ENCODE data around the gene WNT2.

Gene WNT2

GRCh38 chr7:117274951-117275350 lies 47.9 kb downstream of the WNT2 start:
- H3K4me1 ChIP-seq (ENCODE audit: insufficient read depth, insufficient read length) = no peaks in the 10 kb centered on the region
- no peak overlapping the region for H3K4me3 ChIP-seq (ENCODE audit: insufficient read length, low read depth)
- no peaks in the 10 kb centered on the region for H3K36me3 ChIP-seq (ENCODE audit: insufficient read depth, insufficient read length, low read length)
- no peak for DNase-seq (ENCODE audit: low read depth, low spot score)
- no peaks in the 10 kb centered on the region for H3K9me3 ChIP-seq (ENCODE audit: insufficient read depth, low read length)
- no peaks in the 10 kb centered on the region for H3K27me3 ChIP-seq (ENCODE audit: insufficient read depth, insufficient read length)
- TF ChIP-seq ZNF274 (IDR thresholded peaks at IDR 0.05; ENCODE audit: low read depth, low read length) (no peak), SUZ12 (IDR thresholded peaks at IDR 0.05; ENCODE audit: extremely low read depth, insufficient read depth, insufficient read length) (no peak), YY1 (IDR thresholded peaks at IDR 0.05; ENCODE audit: insufficient read depth, insufficient read length) (no peak)
- H3K9ac ChIP-seq (ENCODE audit: insufficient read length, low read depth) = no peak overlapping the region

- no peak for DNase-seq (ENCODE audit: low read depth, low spot score)
- Histone ChIP-seq H3K27me3 (ENCODE audit: insufficient read depth, insufficient read length) (no peaks in the 10 kb centered on the region), H3K36me3 (ENCODE audit: insufficient read depth, insufficient read length, low read length) (no peaks in the 10 kb centered on the region), H3K9ac (ENCODE audit: insufficient read length, low read depth) (no peak overlapping the region), H3K4me1 (ENCODE audit: insufficient read depth, insufficient read length) (no peaks in the 10 kb centered on the region), H3K9me3 (ENCODE audit: insufficient read depth, low read length) (no peaks in the 10 kb centered on the region), H3K4me3 (ENCODE audit: insufficient read length, low read depth) (no peak overlapping the region)
- TF ChIP-seq YY1 (IDR thresholded peaks at IDR 0.05; ENCODE audit: insufficient read depth, insufficient read length) (no peak), SUZ12 (IDR thresholded peaks at IDR 0.05; ENCODE audit: extremely low read depth, insufficient read depth, insufficient read length) (no peak), ZNF274 (IDR thresholded peaks at IDR 0.05; ENCODE audit: low read depth, low read length) (no peak)
These were observed 49.0 kb downstream of the WNT2 start for GRCh38 chr7:117273814-117274225.

GRCh38 chr7:117273325-117273724 lies 49.5 kb downstream of the WNT2 start:
- Histone ChIP-seq H3K4me1 (ENCODE audit: insufficient read depth, insufficient read length) (no peaks in the 10 kb centered on the region), H3K27me3 (ENCODE audit: insufficient read depth, insufficient read length) (no peaks in the 10 kb centered on the region), H3K4me3 (ENCODE audit: insufficient read length, low read depth) (no peak overlapping the region), H3K9me3 (ENCODE audit: insufficient read depth, low read length) (no peaks in the 10 kb centered on the region), H3K9ac (ENCODE audit: insufficient read length, low read depth) (no peak overlapping the region), H3K36me3 (ENCODE audit: insufficient read depth, insufficient read length, low read length) (no peaks in the 10 kb centered on the region)
- TF ChIP-seq YY1 (IDR thresholded peaks at IDR 0.05; ENCODE audit: insufficient read depth, insufficient read length) (no peak), SUZ12 (IDR thresholded peaks at IDR 0.05; ENCODE audit: extremely low read depth, insufficient read depth, insufficient read length) (no peak), ZNF274 (IDR thresholded peaks at IDR 0.05; ENCODE audit: low read depth, low read length) (no peak)
- DNase-seq (ENCODE audit: low read depth, low spot score) = no peak

GRCh38 chr7:117272017-117272759 lies 50.7 kb downstream of the WNT2 start:
- H3K36me3 ChIP-seq (ENCODE audit: insufficient read depth, insufficient read length, low read length) = no peaks in the 10 kb centered on the region
- H3K27me3 ChIP-seq (ENCODE audit: insufficient read depth, insufficient read length) = no peaks in the 10 kb centered on the region
- no peak for DNase-seq (ENCODE audit: low read depth, low spot score)
- no peaks in the 10 kb centered on the region for H3K4me1 ChIP-seq (ENCODE audit: insufficient read depth, insufficient read length)
- TF ChIP-seq ZNF274 (IDR thresholded peaks at IDR 0.05; ENCODE audit: low read depth, low read length) = no peak
- no peak for TF ChIP-seq YY1 (IDR thresholded peaks at IDR 0.05; ENCODE audit: insufficient read depth, insufficient read length)
- no peak for TF ChIP-seq SUZ12 (IDR thresholded peaks at IDR 0.05; ENCODE audit: extremely low read depth, insufficient read depth, insufficient read length)
- no peak overlapping the region for H3K9ac ChIP-seq (ENCODE audit: insufficient read length, low read depth)
- no peak overlapping the region for H3K4me3 ChIP-seq (ENCODE audit: insufficient read length, low read depth)
- no peaks in the 10 kb centered on the region for H3K9me3 ChIP-seq (ENCODE audit: insufficient read depth, low read length)

GRCh38 chr7:117271566-117271965 lies 51.3 kb downstream of the WNT2 start:
- Histone ChIP-seq H3K9me3 (ENCODE audit: insufficient read depth, low read length) (no peaks in the 10 kb centered on the region), H3K4me3 (ENCODE audit: insufficient read length, low read depth) (no peak overlapping the region), H3K9ac (ENCODE audit: insufficient read length, low read depth) (no peak overlapping the region), H3K36me3 (ENCODE audit: insufficient read depth, insufficient read length, low read length) (no peaks in the 10 kb centered on the region), H3K4me1 (ENCODE audit: insufficient read depth, insufficient read length) (no peaks in the 10 kb centered on the region), H3K27me3 (ENCODE audit: insufficient read depth, insufficient read length) (no peaks in the 10 kb centered on the region)
- no peak for DNase-seq (ENCODE audit: low read depth, low spot score)
- TF ChIP-seq SUZ12 (IDR thresholded peaks at IDR 0.05; ENCODE audit: extremely low read depth, insufficient read depth, insufficient read length) (no peak), ZNF274 (IDR thresholded peaks at IDR 0.05; ENCODE audit: low read depth, low read length) (no peak), YY1 (IDR thresholded peaks at IDR 0.05; ENCODE audit: insufficient read depth, insufficient read length) (no peak)

DNA sequence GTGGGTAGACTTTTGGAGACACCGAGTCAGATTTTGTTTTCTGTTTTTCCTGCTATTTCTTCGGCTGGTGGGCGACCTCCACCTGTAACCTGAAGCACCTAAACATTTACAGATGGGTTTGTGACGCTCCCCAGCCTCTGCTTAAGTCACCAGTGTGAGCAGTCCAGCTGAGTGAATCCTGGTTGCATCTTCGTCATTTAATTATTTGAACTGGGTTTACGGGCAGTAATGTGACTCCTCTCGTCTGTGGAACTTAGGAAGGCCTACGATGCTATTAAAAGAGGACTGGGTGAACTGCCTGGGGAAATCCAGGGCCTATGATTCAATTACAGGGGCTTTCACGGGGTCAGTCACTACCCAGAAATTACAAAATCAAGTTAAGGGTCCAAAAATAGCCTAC lies 52.5 kb downstream of the WNT2 start:
- DNase-seq (ENCODE audit: low read depth, low spot score) = no peak
- H3K9me3 ChIP-seq (ENCODE audit: insufficient read depth, low read length) = no peaks in the 10 kb centered on the region
- H3K4me1 ChIP-seq (ENCODE audit: insufficient read depth, insufficient read length) = no peaks in the 10 kb centered on the region
- H3K36me3 ChIP-seq (ENCODE audit: insufficient read depth, insufficient read length, low read length) = no peaks in the 10 kb centered on the region
- H3K4me3 ChIP-seq (ENCODE audit: insufficient read length, low read depth) = no peak overlapping the region
- H3K27me3 ChIP-seq (ENCODE audit: insufficient read depth, insufficient read length) = no peaks in the 10 kb centered on the region
- TF ChIP-seq YY1 (IDR thresholded peaks at IDR 0.05; ENCODE audit: insufficient read depth, insufficient read length) (no peak), ZNF274 (IDR thresholded peaks at IDR 0.05; ENCODE audit: low read depth, low read length) (no peak), SUZ12 (IDR thresholded peaks at IDR 0.05; ENCODE audit: extremely low read depth, insufficient read depth, insufficient read length) (no peak)
- no peak overlapping the region for H3K9ac ChIP-seq (ENCODE audit: insufficient read length, low read depth)

DNA sequence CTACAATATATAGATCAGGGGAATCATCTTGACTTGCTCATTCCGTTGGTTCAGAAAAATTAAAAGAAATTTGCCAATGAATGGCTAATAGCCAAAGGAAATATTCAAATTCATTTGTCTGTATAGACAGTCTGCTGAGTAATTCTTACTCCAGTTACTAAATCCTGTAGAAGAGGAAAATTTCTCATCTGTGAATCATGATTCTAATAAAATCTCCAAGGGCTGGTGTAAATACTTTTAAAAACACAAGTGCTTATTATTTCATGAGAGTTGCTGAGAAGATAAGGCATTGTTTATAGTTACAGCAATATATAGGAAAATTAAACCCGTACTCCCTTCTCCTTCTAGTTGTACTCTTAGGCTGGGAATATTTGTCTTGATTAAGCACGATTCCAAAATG lies 53.0 kb downstream of the WNT2 start:
- H3K9ac ChIP-seq (ENCODE audit: insufficient read length, low read depth) = no peak overlapping the region
- DNase-seq (ENCODE audit: low read depth, low spot score) = no peak
- TF ChIP-seq ZNF274 (IDR thresholded peaks at IDR 0.05; ENCODE audit: low read depth, low read length) (no peak), YY1 (IDR thresholded peaks at IDR 0.05; ENCODE audit: insufficient read depth, insufficient read length) (no peak), SUZ12 (IDR thresholded peaks at IDR 0.05; ENCODE audit: extremely low read depth, insufficient read depth, insufficient read length) (no peak)

More for the DNA sequence above, 53.0 kb downstream of the WNT2 start:
- no peaks in the 10 kb centered on the region for H3K4me1 ChIP-seq (ENCODE audit: insufficient read depth, insufficient read length)
- no peaks in the 10 kb centered on the region for H3K27me3 ChIP-seq (ENCODE audit: insufficient read depth, insufficient read length)
- H3K9me3 ChIP-seq (ENCODE audit: insufficient read depth, low read length) = no peaks in the 10 kb centered on the region
- H3K36me3 ChIP-seq (ENCODE audit: insufficient read depth, insufficient read length, low read length) = no peaks in the 10 kb centered on the region
- H3K4me3 ChIP-seq (ENCODE audit: insufficient read length, low read depth) = no peak overlapping the region
